ENCODE results near the gene BZW2. TPM values are rescaled to one million over a fixed set of nuclear protein-coding genes. Genes with fewer than 3 reads are reported as not detected.

Gene BZW2
- total RNA-seq (2022) = 41.0 and 85.4 TPM in 2 replicates
- percentile 87 among the genes with signal in this experiment for Bru-seq, nascent RNA
- percentile 69 among the genes with signal in this experiment for BruChase-seq, experiment 1, labeled RNA remaining after a 6-hour chase
- percentile 65 among the genes with signal in this experiment for BruChase-seq, experiment 2, labeled RNA remaining after a 2-hour chase
- long read RNA-seq, transcript BZW2-207 (12 exons, 1,862 nt) = minor isoform, 41 of 213 reads
- long read RNA-seq, transcript BZW2-208 (12 exons, 1,784 nt) = minor isoform, 8 of 213 reads
- long read RNA-seq, transcript BZW2-201 (12 exons, 1,860 nt) = major isoform, 139 of 213 reads
- long read RNA-seq, partial matches to known transcripts = 11 of 213 reads
- long read RNA-seq, other reads (novel, unspliced or antisense) = 10 of 213 reads

- CTCF ChIA-PET = interaction anchor here (0.5 to 1.5 kb wide), 3 partner anchors 41 to 108 kb away, joined by 3 to 4 read pairs (median 3); no protein-coding TSS in a partner anchor
- no peaks in the 10 kb centered on the region for H3K36me3 Mint-ChIP-seq (ENCODE audit: insufficient read depth, unreplicated experiment)
- no peak for TF ChIP-seq CTCF (IDR thresholded peaks at IDR 0.05; ENCODE audit: unreplicated experiment)
Measured at GRCh38 chr7:16645593-16646471, at the start of gene BZW2, which contains the start of gene ANKMY2. Gene BZW2 (plus strand): TSS chr7:16646181. CDS start chr7:16665444, 19,263 bp downstream. Gene ANKMY2 (minus strand): TSS chr7:16645754. CDS start chr7:16645573, 181 bp downstream.

GRCh38 chr7:16598015-16598414 is 48.0 kb upstream of the BZW2 start:
- BruUV-seq (replicated peaks) = no TSS peak
- Mint-ChIP-seq H3K9me3 (ENCODE audit: unreplicated experiment) (no peaks in the 10 kb centered on the region), H3K27me3 (ENCODE audit: insufficient read depth, unreplicated experiment) (no peaks in the 10 kb centered on the region), H3K36me3 (ENCODE audit: insufficient read depth, unreplicated experiment) (peaks cover 39% of the 10 kb centered on the region), H3K4me3 (ENCODE audit: unreplicated experiment) (no peak overlapping the region), H3K27ac (ENCODE audit: low read depth, unreplicated experiment) (no peak overlapping the region), H3K4me1 (ENCODE audit: insufficient read depth, unreplicated experiment) (no peaks in the 10 kb centered on the region)
- no peak for DNase-seq (ENCODE audit: unreplicated experiment)
- no peak for TF ChIP-seq CTCF (IDR thresholded peaks at IDR 0.05; ENCODE audit: unreplicated experiment)
- POLR2A ChIA-PET = no interaction called here
- CTCF ChIA-PET = interaction anchor here (0.9 kb wide), 1 partner anchor 483 kb away, joined by 3 read pairs; no protein-coding TSS in a partner anchor
- intact Hi-C loops (cut with micrococcal nuclease) = no loop called here

More at GRCh38 chr7:16645593-16646471, at the start of gene BZW2, which contains the start of gene ANKMY2:
- POLR2A ChIA-PET = interaction anchor here (0.5 to 7.5 kb wide), 33 partner anchors 7 to 654 kb away, joined by 3 to 106 read pairs (median 4); partner anchors contain the start of gene TSPAN13
- peak within 1 kb of the TSS; percentile 86 for H3K4me3 Mint-ChIP-seq (ENCODE audit: unreplicated experiment)
- peak within 1 kb of the TSS; percentile 97 for H3K27ac Mint-ChIP-seq (ENCODE audit: low read depth, unreplicated experiment)
- no TSS peak for BruUV-seq (replicated peaks)
- intact Hi-C loops (cut with micrococcal nuclease) = loop anchor here (1.0 to 5.0 kb wide), 2 partner anchors 22 to 106 kb away; partner anchors contain the start of gene TSPAN13
- peak; percentile 96 for DNase-seq (ENCODE audit: unreplicated experiment)
- peaks cover 38% of the 10 kb centered on the region for H3K4me1 Mint-ChIP-seq (ENCODE audit: insufficient read depth, unreplicated experiment)
- H3K27me3 Mint-ChIP-seq (ENCODE audit: insufficient read depth, unreplicated experiment) = no peaks in the 10 kb centered on the region
- H3K9me3 Mint-ChIP-seq (ENCODE audit: unreplicated experiment) = no peaks in the 10 kb centered on the region

GRCh38 chr7:16599860-16600259 is 46.1 kb upstream of the BZW2 start:
- H3K4me3 Mint-ChIP-seq (ENCODE audit: unreplicated experiment) = no peak overlapping the region
- H3K27me3 Mint-ChIP-seq (ENCODE audit: insufficient read depth, unreplicated experiment) = no peaks in the 10 kb centered on the region
- DNase-seq (ENCODE audit: unreplicated experiment) = no peak
- H3K27ac Mint-ChIP-seq (ENCODE audit: low read depth, unreplicated experiment) = no peak overlapping the region
- TSS peak; percentile 65 for BruUV-seq (replicated peaks)
- no peaks in the 10 kb centered on the region for H3K4me1 Mint-ChIP-seq (ENCODE audit: insufficient read depth, unreplicated experiment)
- POLR2A ChIA-PET = no interaction called here
- intact Hi-C loops (cut with micrococcal nuclease) = loop anchor here (5.0 kb wide), 1 partner anchor 87 kb away; no protein-coding TSS in a partner anchor
- peaks cover 49% of the 10 kb centered on the region for H3K36me3 Mint-ChIP-seq (ENCODE audit: insufficient read depth, unreplicated experiment)
- H3K9me3 Mint-ChIP-seq (ENCODE audit: unreplicated experiment) = no peaks in the 10 kb centered on the region
- TF ChIP-seq CTCF (IDR thresholded peaks at IDR 0.05; ENCODE audit: unreplicated experiment) = no peak
- CTCF ChIA-PET = interaction anchor here (0.7 kb wide), 1 partner anchor 1543 kb away, joined by 3 read pairs; no protein-coding TSS in a partner anchor
